ENCODE results near the gene FBXL13. TPM values are rescaled to one million over a fixed set of nuclear protein-coding genes. Genes with fewer than 3 reads are reported as not detected.
"Not testable (repeated sequence)": the region's sequence is repeated elsewhere in the genome, so short reads cannot be mapped to it uniquely, and the experiment has no call there.

Gene FBXL13
- total RNA-seq, 1 donor = 1.3 TPM

DNA sequence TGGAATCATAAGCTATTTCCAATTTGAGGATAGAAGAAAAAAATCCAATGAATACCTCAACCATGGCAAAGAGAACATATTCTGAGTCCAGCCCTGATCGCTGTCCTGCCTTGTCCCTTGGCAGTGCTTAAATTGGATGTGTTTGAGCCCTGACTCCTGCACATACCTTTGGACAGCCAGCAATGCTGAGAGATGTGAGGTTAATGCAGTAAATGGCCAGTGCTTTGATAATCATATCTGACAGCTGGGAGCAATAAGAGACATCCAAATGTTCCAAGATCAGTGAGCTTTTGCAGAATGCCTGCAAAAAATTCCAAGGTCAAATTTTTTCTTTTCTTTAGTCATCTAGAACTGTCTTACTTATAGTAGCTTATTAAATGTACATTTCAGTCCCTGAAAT is 241.9 kb downstream of the FBXL13 start:
- DNase-seq (ENCODE audit: low read depth in 2 of 3, low spot score in 2 of 3) = no peak

DNA sequence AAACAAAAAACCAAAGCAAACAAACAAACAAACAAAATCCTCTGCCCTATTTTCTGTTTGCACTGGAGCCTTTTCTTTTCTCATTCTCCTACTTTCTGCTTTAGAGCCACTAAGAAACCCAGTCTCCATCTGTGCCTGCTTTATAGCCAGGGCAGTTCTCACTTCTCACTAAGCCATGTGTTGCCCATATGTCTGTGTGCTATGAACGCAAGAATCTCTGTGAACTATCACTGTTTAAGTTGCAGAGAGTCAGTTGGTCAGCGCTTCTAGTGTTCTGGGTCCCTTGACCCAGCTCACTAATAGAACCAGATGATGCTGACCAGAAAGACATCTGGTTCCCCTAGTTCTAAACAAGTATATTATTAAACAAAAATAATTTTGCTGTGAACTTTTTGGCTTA is 244.4 kb downstream of the FBXL13 start:
- no peak for DNase-seq (ENCODE audit: low read depth in 2 of 3, low spot score in 2 of 3)

DNA sequence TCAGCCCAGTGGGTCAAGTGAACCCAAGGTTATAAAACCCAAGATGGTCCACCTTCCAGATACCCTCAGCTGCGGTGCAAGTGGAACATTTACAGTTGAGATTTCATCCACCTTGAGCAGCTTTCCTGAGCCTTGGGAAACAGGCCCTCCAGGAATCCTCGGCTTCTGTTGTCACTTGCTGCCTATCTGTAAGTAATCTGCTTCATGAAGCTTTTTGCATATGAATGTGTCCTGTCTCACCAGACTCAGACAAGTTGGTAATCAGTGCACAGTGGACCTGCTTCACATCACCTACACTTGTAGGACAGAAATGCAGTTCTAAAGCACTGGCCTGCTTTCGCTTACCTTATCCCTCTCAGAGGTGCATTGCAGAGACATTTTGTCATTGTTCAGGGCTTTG is 245.5 kb downstream of the FBXL13 start:
- no peak for DNase-seq (ENCODE audit: low read depth in 2 of 3, low spot score in 2 of 3)

DNA sequence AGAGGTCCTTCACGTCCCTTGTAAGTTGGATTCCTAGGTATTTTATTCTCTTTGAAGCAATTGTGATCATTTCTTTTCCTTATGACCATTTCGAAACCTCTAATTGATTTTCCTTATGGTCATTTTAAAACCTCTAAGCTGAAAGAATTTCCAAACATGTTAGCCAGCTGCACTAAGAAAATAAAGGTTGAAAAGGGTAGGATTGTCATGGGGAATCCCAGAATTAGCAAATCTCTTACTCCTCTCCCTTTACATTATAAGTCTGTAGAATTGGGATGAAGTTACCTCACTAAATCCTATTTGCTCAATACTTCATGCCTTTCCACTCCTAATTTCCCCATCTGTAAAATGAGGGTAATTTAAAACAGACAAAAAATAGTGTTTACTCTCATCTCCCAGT is 246.3 kb downstream of the FBXL13 start:
- no peak for DNase-seq (ENCODE audit: low read depth in 2 of 3, low spot score in 2 of 3)

DNA sequence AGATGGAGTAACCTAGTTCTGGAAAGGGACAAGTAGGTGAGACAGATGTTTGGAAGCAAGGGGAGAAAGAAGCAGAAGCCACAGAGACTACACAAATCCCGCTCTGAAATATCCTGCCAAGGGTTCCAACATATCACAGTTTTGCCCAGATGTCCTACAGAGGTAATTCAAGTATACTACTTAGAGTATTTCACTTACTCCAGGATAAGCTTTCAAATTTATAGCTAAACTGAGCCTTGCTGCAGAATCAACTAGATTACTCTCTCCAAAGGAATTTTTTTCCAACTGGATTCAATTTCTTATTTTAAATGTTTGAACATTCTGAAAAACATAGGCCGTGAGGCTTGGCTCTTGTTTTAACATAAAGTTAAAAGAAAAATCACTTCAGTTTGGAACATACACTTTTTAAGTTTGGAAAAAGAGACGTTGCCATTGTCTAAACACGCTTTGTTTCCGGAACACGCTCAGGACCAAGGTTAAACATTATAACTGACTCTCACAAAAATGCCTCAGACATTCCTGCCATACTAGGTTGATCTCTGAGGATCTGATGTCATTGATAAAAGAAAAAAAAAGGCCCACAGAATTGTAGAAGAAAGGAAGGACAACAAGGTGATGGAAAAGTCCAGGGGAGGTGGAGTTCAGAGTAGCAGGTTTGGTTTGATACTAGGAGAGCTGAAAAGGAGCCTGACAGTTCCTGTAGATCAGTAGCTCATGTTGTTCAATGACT is 251.0 kb downstream of the FBXL13 start:
- no peak for DNase-seq (ENCODE audit: low read depth in 2 of 3, low spot score in 2 of 3)

DNA sequence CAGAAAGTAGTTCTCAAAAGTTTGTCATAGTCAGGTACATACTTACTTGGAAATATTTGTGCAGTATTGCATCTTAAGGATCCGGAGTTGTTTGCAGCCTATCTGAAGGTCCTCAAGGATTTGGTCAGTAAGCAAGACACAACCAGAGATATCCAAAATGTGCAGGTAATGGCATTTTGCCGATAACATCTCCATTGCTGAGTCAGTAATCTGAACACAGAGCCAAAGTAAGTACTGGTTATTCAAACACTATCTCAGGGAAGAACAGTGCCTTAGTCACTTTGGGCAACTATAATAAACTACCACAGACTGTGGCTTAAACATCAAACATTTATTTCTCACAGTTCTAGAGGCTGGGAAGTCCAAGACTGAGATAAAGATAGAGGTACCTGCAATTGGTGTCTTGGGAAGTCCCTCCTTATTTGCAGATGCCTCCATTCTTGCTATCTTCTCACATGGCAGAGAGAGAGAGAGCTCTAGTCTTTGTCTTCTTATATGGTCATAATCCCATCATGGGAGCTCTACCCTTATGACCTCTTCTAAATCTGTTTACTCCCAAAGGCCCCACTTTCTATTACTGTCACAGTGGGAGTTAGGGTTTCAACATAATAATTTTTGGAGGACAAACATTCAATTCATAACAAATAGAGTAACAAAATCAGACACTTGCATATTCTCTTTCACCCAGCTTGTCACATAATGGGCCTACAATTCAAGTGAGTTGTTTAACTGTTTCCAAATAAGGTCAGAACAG is 252.4 kb downstream of the FBXL13 start:
- DNase-seq (ENCODE audit: low read depth in 2 of 3, low spot score in 2 of 3) = no peak

DNA sequence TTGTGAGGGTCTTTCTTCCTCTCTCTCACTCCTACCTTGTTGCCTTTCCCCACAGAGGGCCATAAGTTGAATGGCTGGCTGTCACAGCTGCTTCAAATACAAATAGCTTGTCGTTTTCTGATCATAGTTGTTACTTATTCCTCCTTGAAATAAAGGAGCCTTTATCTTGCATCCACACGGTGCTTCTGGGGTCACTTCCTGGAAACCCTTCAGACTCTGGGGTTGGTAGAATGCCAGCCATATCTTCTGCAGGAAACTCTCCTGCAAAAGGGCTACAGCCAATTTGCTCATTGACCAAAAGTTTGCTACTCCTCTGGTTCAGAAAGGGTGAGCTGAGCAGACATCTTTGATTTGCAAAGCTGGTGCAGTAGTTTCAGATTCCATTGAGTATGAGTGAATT is 255.4 kb downstream of the FBXL13 start:
- DNase-seq (ENCODE audit: low read depth in 2 of 3, low spot score in 2 of 3) = peak in 1 of 3 donors; percentile 26

DNA sequence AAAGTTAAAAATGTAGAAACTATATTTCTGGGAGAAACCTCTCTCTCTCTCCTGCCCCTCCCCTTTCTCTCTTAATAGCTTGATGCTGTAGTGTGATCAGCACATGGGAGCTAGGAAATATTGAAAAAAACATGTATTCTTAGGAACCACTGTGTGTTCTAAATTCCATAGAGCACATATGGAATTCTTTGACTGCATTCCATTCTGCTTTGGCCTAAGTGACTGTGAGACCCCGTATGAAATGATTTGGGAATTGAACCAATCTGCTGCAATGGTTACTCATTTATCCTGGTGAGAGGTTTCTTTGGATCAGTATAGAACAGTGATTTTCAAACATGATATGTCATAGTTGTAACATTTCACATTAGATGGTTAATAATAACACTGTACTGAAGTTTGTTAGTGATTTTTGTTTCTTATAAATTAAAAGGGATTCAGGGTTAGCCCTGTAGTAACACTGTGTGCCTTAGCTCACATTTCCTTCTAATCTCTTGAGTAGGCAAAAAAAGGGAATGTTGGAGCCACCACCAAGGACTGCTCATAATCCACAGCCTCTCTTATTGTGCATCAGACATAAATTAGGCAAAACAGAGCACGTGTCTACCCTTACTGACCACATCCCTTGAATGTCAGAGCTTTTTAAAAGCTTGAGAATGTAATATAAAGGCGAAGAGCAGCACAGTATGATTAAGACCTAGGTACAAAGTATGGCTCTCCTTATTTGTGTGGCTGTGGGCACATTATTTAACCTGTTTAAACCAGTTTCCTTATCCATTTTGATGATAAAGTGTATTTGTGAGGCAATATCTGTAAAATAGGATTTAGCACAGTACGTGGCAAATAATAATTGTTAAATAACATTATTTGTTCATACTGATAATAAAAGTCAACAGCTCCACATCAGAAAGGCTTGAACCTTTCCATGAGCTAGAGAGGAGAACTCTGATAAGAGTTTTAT is 256.7 kb downstream of the FBXL13 start:
- DNase-seq (ENCODE audit: low read depth in 2 of 3, low spot score in 2 of 3) = no peak

DNA sequence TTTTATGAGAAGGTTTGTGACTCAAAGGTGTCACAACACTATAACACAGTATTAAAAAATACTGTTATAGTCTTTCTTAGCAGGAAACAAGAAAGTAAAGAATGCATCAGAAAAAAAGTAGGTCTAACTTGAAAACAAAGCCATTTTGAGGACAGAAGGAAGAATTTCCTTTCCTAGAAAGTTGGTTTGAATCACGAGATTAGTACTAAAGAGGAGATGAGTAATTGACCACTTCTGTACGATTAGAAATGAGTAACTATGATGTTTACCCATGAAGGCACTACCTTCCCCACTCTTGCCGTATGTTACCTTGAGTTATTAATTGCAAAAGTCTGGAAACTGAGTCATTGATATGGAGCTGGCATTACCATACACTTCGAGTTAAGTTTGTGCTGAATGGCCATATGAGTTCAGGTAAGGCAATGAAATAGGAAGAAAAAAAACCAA is 260.5 kb downstream of the FBXL13 start:
- no peak for DNase-seq (ENCODE audit: low read depth in 2 of 3, low spot score in 2 of 3)

DNA sequence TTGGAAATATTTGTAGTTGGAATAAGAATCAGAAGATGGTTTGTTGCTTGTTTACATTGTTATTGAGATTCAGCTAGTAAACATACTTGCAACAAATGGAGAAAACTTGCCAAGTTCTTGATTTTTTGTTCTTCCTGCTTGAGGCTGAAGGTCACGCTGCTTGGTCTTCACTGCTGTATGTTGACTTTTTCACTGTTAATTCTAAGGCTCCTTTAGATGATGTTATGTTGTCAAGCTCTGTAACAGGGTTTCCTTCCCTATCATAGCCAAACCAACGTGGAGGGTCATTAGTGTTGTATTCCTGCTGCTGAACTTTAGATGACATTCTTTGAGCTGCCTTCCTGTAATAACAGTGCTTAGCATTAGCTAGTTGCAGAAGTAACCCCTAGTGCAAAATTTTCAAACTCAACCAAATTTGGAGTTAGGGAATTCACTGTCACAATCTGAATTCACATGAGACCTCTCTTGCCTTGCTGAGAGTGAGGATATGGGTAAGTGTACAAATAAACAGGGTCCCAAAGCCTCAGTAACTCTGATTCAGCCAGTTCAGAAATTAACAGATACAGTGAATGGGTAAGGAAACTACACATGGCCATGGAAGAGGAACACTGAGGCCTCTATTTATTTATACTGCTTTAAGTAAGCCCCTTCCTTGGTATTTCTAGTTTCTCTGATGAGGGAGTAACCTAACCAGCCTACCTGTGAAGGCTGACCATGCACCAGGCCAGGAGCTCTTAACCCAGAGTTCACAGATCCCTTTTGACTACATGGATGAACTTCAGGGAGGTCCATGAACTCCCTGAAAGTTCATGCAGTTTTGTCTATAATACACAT is 261.2 kb downstream of the FBXL13 start:
- no peak for DNase-seq (ENCODE audit: low read depth in 2 of 3, low spot score in 2 of 3)

DNA sequence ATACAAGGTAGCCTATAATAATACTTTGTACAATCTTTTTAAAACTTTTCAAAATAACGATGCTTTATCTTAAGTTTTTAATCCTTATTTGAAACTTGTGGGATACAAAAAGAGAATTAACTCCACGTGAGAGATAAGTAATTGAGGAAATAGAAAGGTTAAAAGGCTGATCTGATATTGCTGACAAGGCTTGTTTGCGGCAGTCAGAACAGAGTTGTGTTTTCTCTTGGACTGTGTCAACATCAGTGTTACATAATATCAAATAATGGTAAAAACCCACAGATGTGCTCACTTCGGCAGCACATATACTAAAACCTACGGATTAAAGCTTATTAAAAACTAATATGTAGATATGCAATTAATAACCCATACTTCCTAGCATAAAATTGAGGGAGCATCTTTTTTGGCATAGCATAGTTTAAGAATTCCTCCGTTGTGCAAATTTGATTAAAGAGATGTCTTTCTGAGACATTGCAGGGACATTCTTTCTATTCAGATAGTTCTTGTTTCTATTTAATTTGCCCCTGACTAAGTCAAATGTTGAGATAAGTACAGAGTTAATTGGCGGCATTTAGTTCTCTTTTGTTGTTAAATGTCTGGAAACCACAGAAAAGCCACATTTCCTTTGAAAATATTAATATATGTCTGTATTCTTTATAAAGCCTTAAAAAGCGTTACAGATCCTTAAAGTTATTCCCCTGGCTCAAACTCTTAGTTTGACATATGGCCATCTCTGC is 262.5 kb downstream of the FBXL13 start:
- peak in 1 of 3 donors; percentile 18 for DNase-seq (ENCODE audit: low read depth in 2 of 3, low spot score in 2 of 3)

DNA sequence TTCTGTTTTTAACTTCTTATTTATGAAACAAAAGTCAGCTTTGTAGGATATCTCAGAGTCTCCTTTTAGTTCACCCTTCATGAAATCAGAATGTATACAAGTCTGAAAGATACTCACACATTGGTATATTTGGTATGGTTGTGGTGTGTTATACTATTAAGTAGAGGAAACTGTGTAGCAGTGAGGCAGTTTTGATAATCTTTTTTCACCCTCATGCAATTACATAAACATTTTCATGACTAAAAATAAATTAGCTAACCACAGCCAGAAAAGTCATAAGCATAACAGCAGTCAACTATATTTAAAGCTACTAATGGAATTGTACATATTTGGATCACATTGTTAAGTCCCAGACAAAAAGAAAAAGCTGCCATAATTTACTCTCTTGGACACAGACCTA is 263.7 kb downstream of the FBXL13 start:
- DNase-seq (ENCODE audit: low read depth in 2 of 3, low spot score in 2 of 3) = no peak

DNA sequence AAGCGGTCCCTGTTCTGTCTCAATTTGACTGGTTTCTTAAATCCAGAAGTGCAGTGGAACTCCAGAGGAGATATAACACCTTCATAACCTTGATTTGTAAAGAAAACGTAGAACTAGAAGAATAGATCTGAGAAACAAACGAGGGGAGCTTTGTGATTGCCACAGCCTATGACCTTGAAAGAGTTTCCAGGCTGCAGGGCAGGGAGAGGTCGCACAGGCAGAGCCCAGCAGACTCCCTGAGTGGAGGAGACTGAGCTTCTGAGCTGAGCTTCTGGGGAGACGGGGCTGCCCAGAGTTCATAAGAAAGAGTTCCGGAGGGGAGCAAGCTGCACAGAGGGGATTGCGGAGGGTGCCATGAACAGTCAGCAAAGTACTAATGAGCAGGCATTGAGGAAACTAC is 268.0 kb downstream of the FBXL13 start:
- no peak for DNase-seq (ENCODE audit: low read depth in 2 of 3, low spot score in 2 of 3)

DNA sequence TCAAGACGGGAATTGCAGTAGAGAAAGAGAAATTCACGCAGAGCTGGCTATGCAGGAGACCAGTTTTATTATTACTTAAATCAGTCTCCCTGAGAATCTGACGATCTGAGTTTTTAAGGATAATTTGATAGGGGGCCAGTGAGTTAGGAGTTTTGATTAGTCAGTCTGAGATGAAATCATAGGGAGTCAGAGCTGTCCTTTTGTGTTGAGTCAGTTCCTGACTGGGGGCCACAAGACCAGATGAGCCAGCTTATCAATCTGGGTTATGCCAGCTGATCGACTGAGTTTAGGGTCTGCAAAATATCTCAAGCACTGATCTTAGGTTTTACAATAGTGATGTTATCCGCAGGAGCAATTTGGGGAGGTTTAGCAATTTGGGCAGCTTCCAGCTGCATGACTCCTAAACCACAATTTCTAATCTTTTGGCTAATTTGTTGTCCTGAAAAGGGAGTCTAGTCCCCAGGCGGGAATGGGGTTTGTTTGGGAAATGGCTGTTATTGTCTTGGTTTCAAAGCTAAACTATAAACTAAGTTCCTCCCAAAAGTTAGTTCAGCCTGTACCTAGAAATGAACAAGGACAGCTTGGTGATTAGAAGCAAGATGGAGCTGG is 278.5 kb downstream of the FBXL13 start:
- not testable (repeated sequence) for DNase-seq (ENCODE audit: low read depth in 2 of 3, low spot score in 2 of 3)

DNA sequence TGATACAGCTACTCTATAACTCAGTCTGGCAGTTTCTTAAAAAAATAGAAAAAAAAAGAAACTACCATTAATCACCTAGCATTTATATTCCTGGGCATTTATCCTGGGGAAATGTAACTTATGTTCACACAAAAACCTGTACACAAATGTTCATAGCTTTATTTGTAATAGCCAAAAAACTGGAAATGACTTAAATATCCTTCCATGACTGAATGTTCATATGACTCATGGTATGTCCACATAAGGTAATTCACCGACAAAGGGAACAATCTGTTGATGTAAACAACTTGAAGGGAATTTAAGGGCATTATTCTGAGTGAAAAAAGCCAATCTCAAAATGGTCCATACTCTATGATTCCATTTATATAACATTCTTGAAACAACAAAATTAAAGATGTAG is 280.0 kb downstream of the FBXL13 start:
- DNase-seq (ENCODE audit: low read depth in 2 of 3, low spot score in 2 of 3) = not testable (repeated sequence)

DNA sequence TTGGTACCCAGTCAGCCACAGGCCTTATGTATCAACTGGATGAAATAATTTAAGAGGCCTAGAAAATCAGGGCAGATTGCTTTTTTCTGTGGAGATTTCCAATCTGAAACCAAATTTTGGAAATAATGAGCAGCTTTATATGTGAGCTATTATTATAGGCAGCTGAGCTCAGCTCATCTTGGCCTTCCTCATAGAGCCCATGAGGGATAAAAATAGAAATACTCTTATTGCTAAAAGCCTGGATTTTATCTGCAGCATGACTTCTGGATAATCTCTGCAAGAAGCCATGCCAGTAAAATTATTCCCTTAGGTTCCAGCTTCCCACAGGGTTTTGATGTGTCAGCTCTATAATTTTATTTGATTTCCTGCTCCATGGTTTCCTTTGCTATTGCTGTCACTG is 282.8 kb downstream of the FBXL13 start:
- not testable (repeated sequence) for DNase-seq (ENCODE audit: low read depth in 2 of 3, low spot score in 2 of 3)

DNA sequence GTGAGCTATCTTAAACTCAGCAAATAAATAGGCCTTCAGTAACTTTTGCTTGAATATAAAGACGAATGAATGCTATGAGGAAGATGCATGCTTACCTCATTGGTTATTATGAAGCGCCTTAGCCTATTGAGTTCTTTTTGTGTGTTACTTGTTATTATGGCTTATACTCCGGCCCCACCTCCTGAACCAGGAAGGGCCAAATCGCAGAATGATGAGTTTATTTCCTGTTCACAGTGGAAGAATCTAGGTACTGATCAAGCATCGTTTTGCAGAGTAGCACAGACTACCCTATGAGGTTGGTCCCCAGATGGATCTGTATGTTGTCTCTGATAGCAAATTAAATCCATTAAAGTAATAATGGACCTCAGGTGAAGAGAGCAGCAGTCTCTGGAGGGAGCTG is 283.2 kb downstream of the FBXL13 start:
- DNase-seq (ENCODE audit: low read depth in 2 of 3, low spot score in 2 of 3) = not testable (repeated sequence)

DNA sequence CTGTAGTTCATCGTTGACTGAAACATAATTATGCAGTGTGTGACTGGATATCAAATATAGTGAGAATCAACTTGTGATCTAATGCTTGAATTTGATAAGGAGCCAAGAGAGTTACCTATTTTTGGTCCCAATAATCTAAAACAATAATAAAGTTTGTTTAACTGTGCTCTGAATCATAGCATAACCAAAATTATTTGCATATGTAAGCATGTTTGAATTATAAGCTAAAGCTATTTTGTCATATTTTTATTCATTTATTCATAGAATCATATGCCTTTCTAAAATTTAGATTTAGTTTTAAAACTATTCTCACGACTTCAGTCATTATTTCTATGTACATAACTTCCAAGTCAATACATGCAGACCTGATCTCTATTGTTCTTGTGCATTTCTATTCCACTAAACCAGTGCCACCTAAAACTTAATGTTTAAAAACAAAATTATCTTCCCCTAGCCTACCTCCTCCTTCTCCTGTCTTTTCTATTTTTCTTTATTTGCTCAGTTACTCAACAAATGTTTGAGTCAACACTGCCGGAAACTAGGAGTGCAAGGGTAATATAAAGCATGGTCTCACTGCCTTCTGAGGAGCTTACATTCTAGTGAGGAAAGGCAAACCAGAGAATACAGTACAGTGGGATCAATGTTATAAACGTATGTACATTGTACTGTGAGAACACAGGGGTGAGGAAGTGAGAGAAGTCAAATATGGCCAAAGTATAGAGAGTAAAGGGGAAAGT is 284.1 kb downstream of the FBXL13 start:
- DNase-seq (ENCODE audit: low read depth in 2 of 3, low spot score in 2 of 3) = not testable (repeated sequence)

All from hematopoietic multipotent progenitor cell (in vitro differentiated cells).